ENCODE data around the gene CFAP161. TPM values are rescaled to one million over a fixed set of nuclear protein-coding genes. Genes with fewer than 3 reads are reported as not detected.

Gene CFAP161
- total and polyA plus RNA-seq, 4 donors, result 0.75 to 0.84 TPM; not detected in 2

GRCh38 chr15:81196576-81197254, 62.6 kb downstream of the CFAP161 start, which contains the start of gene IL16:
TSS of gene IL16 (plus strand) at chr15:81196879. CDS start at chr15:81225400, 28,521 bp downstream.
- Histone ChIP-seq H3K27ac (ENCODE audit: low read depth in 1 of 2, low read length in 2 of 2) (no peak within 1 kb of the TSS), H3K36me3 (ENCODE audit: control insufficient read depth in 4 of 4, insufficient read depth in 3 of 4, low read depth in 1 of 4, low read length in 3 of 4) (no peaks in the 10 kb centered on the region), H3K27me3 (ENCODE audit: control insufficient read depth in 4 of 4, insufficient read depth in 4 of 4, low read length in 3 of 4) (no peaks in the 10 kb centered on the region), H3K4me1 (ENCODE audit: control insufficient read depth in 4 of 4, insufficient read depth in 4 of 4, low read length in 3 of 4) (no peaks in the 10 kb centered on the region), H3K9me3 (ENCODE audit: control insufficient read depth in 4 of 4, low read length in 3 of 4) (no peaks in the 10 kb centered on the region), H3K9ac (ENCODE audit: low read depth in 1 of 2, low read length in 2 of 2) (no peak within 1 kb of the TSS), H3K4me3 (ENCODE audit: low read depth in 1 of 3, low read length in 3 of 3) (no peak within 1 kb of the TSS)
- 84% methylated on average over 16 of the region's 16 CpGs for WGBS
- TF ChIP-seq FOXA1 (IDR thresholded peaks at IDR 0.05) (no peak), RAD21 (IDR thresholded peaks at IDR 0.05) (no peak), ZBTB33 (IDR thresholded peaks at IDR 0.05) (no peak), RXRA (IDR thresholded peaks at IDR 0.05) (no peak), NR2F2 (IDR thresholded peaks at IDR 0.05) (no peak), FOXA2 (IDR thresholded peaks at IDR 0.05) (no peak), EGR1 (IDR thresholded peaks at IDR 0.05; ENCODE audit: low read depth in 2 of 2) (no peak), JUND (IDR thresholded peaks at IDR 0.05) (no peak), GABPA (IDR thresholded peaks at IDR 0.05 in 1 of 2, conservative IDR thresholded peaks at IDR 0.05 in 1 of 2) (no peak), HNF4A (conservative IDR thresholded peaks at IDR 0.05) (no peak), SP1 (IDR thresholded peaks at IDR 0.05) (no peak), REST (IDR thresholded peaks at IDR 0.05) (no peak), MAX (IDR thresholded peaks at IDR 0.05) (no peak), YY1 (IDR thresholded peaks at IDR 0.05) (no peak), CTCF (IDR thresholded peaks at IDR 0.05; ENCODE audit: low read depth, low read length, missing input control) (no peak), HNF4G (IDR thresholded peaks at IDR 0.05) (no peak), ATF3 (IDR thresholded peaks at IDR 0.05) (no peak)
- DNase-seq (ENCODE audit: low spot score), result no peak

Data from liver (tissue), 9 donors.